DMS53 treated with DMSO at 0.1 percent for 48 hours (cell line): ENCODE data around the gene PTPN4.

Source experiments
- DNase-seq: peaks from one replicate; lab custom pipeline; 2025; ENCODE audit not compliant: unreplicated experiment; lab: John Stamatoyannopoulos, UW

Gene PTPN4

GRCh38 chr2:119853777-119854399, 94.2 kb downstream of the PTPN4 start:
- DNase-seq = no peak

- peak; percentile 5 for DNase-seq
Observed at GRCh38 chr2:119856469-119856901, 96.8 kb downstream of the PTPN4 start.

GRCh38 chr2:119857742-119858141, 98.0 kb downstream of the PTPN4 start:
- DNase-seq = peak; percentile 42

GRCh38 chr2:119859528-119859927, 99.8 kb downstream of the PTPN4 start:
- DNase-seq = no peak

GRCh38 chr2:119860924-119861323, 101.2 kb downstream of the PTPN4 start:
- no peak for DNase-seq

DNA sequence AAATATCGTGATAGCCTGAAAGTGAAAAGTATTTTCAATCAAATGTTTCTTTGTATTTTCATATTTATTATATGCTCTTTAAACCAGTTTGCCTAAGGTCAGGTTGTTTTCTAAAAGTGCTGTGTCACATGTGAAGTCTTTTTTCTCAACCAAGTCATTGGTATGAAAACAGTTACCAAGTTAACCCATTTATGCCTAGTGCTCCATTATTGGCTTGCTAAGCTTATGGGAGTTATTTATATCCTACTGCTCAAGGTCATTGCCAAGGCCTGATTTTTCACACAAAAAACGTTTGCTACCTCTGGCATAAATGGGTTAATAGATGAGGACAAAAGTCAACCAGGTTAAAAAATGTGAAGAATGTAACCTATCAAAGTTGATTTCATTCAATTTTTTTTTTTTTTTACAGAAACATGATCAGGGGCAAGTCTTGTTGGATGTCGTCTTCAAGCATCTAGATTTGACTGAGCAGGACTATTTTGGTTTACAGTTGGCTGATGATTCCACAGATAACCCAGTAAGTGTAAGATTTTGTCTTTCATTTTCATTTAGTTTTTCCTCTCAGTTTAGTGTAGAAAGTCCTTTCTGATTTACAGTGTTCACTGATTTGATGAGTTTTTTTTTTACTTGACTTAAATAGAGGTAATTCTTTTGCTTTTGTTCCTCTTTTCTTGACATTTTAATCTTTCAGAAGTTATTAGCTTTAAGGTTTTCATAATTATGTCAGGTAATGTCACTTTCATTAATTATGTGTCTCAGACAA, 102.6 kb downstream of the PTPN4 start:
- no peak for DNase-seq

DNA sequence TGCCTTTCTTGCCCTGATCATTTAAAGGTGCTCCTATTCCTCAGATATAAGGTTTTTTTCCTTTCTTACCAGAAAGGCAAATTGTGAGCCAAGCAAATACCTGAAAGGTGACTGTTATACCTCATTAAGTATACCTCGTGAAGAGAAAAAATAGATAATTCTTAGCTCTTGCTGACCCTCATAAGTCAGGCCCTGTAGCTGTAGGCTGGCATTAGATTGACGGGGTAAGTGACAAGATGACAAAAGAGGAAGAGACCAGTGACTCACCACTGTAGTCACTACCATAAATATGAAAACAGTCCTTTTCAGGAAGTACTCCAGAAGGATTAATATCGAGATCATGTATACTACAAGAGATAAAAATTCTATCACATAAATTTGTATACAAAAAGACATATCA, 104.6 kb downstream of the PTPN4 start:
- DNase-seq = peak; percentile 81

DNA sequence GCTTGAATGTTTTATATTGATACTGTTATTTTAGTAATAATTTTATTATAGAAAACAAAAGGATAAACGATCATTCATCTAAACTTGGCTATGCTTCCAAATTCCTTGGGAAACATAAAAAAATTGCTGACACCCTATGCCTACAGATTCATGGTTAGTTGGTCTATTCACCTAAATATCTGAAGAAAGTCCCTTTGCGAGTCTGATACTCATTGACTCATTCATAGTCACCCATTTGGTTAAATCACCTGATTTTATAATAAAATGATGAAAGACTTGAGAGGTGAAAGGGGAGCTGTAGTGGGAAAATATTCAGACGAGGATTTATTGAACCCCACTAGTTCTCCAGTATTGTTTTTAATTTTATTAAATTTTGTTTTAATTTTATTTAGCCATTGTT, 112.0 kb downstream of the PTPN4 start:
- no peak for DNase-seq

DNA sequence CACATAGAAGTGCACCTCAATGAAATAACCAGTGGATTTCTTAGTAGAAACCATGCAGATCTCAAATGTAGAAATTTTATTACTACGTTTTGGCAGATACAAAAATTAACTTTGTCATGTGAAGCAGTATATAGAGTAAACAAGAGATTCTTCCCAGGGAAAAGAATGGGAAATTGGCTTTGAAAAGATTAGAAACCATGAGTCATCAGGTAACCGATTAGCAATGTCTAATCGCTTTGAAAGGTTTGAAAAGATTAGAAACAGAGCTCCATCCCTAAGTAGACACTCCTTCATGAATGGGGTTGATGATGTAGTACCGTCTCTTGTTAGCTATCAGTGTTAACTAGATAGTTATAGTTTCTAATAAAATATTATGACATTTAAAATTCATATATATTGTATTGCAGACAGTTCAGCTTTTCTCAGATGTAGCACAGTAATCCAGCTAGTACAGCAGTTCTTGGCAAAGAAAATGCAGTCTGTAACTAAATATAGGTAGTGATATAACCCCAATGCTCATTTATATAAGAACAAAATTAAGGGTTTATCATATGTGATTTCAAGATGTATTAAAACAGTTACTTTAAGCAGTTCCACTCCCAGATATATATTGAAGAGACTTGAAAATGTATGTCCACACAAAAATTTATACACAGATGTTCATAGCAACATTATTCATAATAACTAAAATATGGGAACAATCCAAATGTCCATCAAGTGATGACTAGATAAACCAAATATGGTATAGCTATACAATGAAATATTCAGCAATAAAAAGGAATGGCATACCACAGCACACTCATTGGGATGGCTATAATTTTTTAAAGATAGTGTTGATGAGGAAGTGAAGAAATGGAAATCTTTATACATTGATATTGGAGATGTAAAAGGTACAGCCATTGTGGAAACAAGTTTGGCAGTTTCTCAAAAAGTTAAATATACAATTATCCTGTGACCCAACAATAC, 113.9 kb downstream of the PTPN4 start:
- no peak for DNase-seq

DNA sequence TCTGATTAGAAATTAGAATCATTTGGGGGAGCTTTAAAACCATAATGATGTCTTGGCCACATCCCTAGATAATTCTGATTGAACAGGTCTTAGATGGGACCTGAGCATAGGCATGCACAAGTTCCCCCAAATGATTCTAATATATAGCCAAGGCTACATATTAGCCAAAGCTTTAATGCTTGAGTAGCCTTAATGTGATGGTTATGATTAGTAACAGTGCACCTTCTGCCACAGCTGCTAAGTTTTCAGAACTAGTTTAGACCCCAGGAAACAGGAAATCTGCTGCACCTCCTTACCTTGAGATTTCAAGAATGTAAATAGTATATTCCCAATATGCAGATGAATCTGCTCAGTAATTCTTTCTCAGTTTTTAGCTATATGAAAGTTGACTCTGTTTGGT, 119.8 kb downstream of the PTPN4 start:
- DNase-seq = no peak

- no peak for DNase-seq
Observed at GRCh38 chr2:119888680-119889079, 129.0 kb downstream of the PTPN4 start.

DNA sequence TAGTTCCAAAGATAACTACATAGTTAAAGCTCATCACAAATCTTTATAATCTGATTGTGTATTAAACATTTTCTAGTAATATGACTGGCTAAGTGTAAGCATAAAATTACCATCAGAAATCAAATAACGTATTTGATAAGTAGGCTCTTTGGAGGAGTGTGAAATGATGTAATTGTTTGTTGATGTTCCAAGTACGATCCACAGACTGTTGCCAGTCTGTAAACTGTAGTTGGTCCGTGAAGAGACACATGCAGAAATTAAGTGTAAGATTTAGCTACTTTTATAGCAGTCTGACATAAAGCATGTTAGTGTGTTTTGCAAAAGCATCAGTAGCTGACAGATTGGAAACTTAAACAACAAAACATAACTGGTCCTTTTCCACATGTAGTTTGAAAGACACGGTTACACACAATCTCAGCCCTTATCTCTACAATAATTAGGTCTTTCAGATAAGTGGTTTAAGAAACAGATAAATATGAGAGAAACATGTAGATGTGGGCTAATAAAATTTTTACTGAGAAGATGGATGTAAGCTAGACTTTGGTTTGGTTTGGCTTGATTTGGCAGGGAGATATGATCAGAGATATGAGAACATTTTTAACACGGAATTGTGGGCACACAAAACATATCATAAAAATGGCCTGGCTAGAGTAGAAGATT, 138.1 kb downstream of the PTPN4 start:
- no peak for DNase-seq

- DNase-seq = no peak
Observed at GRCh38 chr2:119901013-119901412, 141.3 kb downstream of the PTPN4 start.

DNA sequence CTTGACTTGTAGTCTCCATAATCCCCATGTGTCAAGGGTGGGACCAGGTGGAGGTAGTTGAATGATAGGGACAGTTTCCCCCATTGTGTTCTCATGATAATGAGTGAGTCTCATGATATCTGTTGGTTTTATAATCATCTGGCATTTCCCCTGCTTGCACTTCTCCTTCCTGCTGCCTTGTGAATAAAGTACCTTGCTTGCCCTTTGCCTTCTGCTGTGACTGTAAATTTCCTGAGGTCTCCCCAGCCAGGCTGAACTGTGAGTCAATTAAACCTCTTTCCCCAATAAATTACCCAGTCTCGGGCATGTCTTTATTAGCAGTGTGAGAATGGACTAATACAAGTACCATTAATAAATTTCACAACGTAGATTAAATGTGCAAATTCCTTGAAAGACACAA, 150.8 kb downstream of the PTPN4 start:
- DNase-seq = no peak

DNA sequence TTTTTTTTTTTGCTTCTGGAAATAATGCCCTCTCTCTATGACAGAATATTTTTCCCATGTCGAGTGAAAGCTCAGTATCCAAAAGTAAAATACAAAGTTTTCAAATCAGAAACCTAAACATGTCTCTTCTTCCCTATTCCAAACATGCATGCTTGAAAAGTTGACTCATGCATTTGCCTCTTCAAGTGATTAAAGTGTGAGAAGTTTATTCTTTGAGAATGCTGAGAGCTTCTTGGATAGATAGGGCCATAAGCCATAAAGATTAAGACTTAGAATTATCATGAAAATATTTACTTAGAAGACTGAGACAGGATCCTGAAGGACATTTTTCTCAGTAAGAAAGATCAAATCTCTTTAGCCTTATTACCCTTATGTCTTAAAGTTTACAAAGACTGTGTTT, 154.5 kb downstream of the PTPN4 start:
- no peak for DNase-seq

GRCh38 chr2:119921825-119922224, 162.1 kb downstream of the PTPN4 start:
- DNase-seq = no peak

- no peak for DNase-seq
Observed at GRCh38 chr2:119922699-119923098, 163.0 kb downstream of the PTPN4 start.

DNA sequence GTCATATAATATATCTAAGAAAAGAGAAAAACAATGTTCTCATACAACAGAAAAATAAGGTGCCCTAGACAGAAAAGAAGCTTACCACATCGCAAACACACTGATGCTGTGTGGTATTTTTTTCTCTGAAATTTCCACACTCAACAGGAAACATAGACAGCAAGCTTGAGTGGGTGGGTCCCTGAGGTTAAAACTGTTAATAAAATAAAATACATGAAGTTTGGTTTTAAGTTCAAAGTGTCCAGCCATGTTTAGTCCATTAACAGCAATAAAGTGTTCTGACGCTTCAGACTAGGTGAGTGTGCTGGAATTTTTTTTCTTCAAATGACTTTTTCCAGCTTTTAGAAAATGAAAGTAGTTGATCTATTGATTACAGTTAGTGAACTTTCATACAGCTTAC, 169.8 kb downstream of the PTPN4 start:
- DNase-seq = no peak

- DNase-seq = no peak
Observed at GRCh38 chr2:119932809-119933208, 173.1 kb downstream of the PTPN4 start.

DNA sequence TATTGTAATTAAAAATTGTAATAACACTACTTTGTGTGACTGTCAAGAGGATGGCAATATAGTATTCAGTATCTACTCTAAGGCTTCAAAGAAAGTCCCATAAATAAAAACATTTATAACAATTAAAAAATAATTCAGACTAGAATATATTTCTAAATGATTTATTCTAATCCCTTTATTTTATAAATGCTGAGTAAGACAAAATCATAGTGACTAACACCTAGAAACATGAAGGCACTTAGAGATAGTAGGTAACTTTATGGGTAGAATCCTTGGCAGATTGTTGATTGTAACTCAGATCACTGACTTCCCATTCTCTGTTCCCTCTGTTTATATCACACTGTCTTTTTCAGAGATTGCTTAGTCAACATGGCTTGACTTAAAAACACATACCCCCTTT, 174.6 kb downstream of the PTPN4 start:
- no peak for DNase-seq

GRCh38 chr2:119937680-119938079, 178.0 kb downstream of the PTPN4 start:
- no peak for DNase-seq
